HG02943 (cell line): ENCODE data around the gene KRTAP6-3.

Source experiments
- ATAC-seq: cut with Tn5 transposase; IDR thresholded peaks from one replicate; pipeline ENCODE4 v1.9.1; 2021; ENCODE audit warnings: mild to moderate bottlenecking, low read depth, moderate library complexity; ENCODE audit not compliant: unreplicated experiment

The KRTAP6-3 gene

DNA sequence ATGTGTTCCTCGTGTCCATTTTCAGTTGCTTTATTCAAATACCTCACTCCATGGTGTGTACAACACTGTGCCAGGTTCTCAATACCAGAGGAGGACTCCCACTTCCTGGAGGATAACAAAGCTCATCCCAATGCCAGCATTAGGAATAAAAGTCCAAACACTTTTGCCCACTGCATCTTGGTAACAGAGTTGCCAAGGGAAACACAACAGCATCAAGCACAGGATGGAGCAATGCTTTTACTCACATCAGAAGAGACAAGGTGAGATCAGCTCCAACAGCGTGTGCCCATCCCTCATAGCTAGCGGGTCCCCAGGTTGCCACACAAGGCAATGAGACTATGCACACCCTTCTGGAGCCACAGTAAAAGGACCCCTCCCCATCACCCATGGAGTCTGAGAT, 31.1 kb downstream of the KRTAP6-3 start:
- ATAC-seq: no peak

DNA sequence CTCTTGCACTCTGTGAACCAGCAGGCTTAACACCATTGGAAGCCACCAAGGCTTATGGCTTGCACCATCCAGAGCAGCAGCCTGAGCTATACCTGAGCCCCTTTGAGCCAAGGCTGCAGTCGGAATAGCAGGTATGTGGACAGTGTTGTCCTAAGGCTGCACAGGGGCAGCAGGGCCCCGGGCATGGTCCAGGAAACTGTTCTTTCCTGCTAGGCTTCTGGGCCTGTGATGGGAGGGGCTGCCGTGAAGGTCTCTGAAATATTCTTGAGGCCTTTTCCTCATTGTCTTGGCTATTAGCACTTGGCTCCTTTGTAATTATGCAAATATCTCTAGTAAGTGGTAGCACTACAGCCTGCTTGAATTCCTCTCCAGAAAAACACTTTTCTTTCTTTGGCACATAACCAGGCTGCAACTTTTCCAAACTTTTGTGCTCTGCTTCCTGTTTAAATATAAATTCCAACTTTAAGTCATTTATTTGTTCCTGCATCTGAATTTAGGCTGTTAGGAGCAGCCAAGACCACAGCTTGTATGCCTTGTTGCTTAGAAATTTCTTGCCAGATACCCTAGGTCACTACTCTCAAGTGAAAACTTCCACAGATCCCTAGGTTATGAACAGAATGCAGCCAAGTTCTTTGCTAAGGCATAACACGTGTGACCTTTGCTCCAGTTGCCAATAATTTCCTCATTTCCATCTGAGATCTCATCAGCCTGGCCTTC, 33.4 kb downstream of the KRTAP6-3 start:
- no peak for ATAC-seq

DNA sequence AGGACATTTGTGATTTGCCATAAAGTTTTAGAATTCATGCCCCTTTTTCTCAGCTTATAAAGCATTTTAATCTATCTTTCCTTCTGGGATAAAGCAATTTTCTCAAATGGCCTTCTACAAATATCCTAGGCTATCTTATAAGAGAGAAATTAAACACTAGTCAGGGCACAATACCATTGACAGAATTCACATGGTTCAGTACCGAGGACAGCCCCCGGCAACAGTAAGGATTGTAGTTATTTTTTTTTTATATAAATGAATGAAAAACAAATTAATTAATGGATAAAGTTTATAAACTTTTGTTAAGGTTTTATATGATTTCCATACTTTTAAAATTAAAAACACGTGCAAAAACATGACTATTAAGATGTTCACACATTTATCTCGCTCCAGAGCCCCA, 35.9 kb downstream of the KRTAP6-3 start:
- no peak for ATAC-seq

DNA sequence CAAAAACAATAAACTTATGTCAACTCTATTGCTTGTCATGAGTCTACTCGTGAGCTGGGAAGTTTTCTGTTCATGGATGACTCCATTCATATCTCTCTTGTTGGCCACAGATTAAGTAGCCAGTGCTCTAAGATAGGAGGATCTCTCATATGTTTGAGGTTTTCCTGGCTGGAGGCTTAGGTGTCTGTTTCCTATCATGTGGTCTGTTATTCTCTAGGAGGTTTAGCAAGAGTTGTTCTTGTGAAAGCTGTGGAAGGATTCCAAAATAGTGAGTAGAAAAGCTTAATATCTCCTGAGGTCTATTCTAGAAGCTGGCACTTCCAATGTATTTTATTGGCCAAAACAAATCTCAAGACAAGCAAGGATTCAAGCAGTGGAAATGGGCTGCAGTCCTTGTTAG, 37.0 kb downstream of the KRTAP6-3 start:
- ATAC-seq: no peak

DNA sequence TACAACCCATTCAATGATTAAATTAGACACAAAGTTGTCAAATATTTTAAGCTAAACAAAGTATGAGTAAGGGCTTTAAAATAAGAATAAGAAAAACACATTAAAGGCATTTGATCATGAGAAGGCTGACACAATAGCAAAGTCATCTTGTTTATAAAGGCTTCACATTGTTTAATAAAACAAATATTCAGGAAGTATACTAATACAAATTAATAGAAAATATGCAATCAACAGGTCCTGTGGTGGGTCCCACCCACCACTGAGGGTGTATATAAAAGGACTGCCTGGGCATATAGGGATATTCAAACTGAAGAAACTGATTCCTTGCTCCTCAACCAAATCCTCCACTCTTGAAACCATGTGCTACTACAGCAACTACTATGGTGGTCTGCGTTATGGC, 42.7 kb downstream of the KRTAP6-3 start, which contains the start of gene KRTAP20-2:
Gene KRTAP20-2 (plus strand): TSS at position 301 of the 400 bp plus-strand sequence. CDS start 58 bp downstream, at position 359.
- ATAC-seq: no peak

DNA sequence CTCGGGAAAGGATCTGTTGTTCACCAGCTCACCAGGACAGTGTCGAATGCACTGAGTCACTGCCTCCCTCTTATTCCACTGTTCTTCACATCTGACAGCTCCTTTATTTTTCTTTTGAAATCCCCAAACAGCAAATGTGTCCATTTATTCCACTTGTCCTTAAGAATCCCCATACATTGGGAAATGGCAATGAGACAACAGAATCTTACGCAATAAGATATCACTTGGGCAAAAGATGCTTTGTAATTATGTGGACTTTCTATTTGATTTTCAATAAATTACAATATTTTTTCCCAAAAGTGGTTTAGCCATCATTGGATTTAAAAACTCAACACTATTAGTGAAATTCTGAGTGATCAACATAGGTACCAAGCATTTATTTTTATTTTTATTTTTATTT, 46.4 kb downstream of the KRTAP6-3 start:
- no peak for ATAC-seq

DNA sequence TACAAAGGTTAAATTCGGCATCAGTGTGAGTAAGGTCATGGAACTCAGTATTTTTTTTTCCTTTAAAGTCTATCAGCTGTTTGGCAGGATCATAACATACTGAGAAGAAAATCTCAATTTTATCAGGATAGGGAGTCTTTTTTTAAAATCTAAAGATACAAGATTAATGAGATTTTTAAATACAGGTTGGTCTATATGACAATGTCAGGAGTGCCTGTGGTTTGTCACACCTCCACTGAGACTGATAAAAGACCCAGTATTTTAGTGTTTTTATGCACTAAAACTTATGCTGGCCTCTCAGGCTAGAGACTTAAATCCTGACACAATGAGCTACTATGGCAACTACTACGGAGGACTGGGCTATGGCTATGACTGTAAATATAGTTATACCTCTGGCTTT, 50.3 kb downstream of the KRTAP6-3 start, which contains the start of gene KRTAP20-3:
Gene KRTAP20-3 (plus strand): TSS at position 301 of the 400 bp plus-strand sequence.
- ATAC-seq: no peak
